GM12878 (cell line): ENCODE measurements around the gene SMU1. TPM values are rescaled to one million over a fixed set of nuclear protein-coding genes. Genes with fewer than 3 reads are reported as not detected.

Experiments
- BACH1 ChIP-seq: fragments of 450-650 bp; IDR thresholded peaks from 2 replicates; pipeline ENCODE4 v1.6.1; 2017; ENCODE audit warnings: mild to moderate bottlenecking, borderline replicate concordance
- BMI1 ChIP-seq: fragments of 450-650 bp; IDR thresholded peaks from 2 replicates; pipeline ENCODE4 v1.6.1; 2016; ENCODE audit warnings: mild to moderate bottlenecking, moderate library complexity, borderline replicate concordance
- DPF2 ChIP-seq: fragments of 450-650 bp; IDR thresholded peaks from 2 replicates; pipeline ENCODE4 v1.6.1; 2017; ENCODE audit warnings: mild to moderate bottlenecking
- EED ChIP-seq: sonication (generic); IDR thresholded peaks from 2 replicates; pipeline ENCODE4 v1.6.1; 2016; ENCODE audit warnings: antibody characterized with exemption, low read depth
- IRF5 ChIP-seq: fragments of 450-650 bp; IDR thresholded peaks from 2 replicates; pipeline ENCODE4 v1.6.1; 2017; ENCODE audit warnings: borderline replicate concordance
- KDM1A ChIP-seq: fragments of 200-600 bp; sonication (generic); IDR thresholded peaks from 2 replicates; pipeline ENCODE4 v1.6.1; 2016; ENCODE audit warnings: borderline replicate concordance
- LARP7 ChIP-seq: fragments of 450-650 bp; IDR thresholded peaks from 2 replicates; pipeline ENCODE4 v1.6.1; 2017; ENCODE audit warnings: mild to moderate bottlenecking
- MYB ChIP-seq: fragments of 150-350 bp; IDR thresholded peaks from 2 replicates; pipeline ENCODE4 v1.6.1; 2014; ENCODE audit warnings: mild to moderate bottlenecking, low read depth, low read length, borderline replicate concordance
- NRF1 ChIP-seq: conservative IDR thresholded peaks from 2 replicates; pipeline ENCODE4 v1.6.1; 2011; ENCODE audit warnings: mild to moderate bottlenecking, low read depth, low read length, improper control_type of control experiment
- RELA ChIP-seq: fragments of 450-650 bp; IDR thresholded peaks from 2 replicates; pipeline ENCODE4 v1.8.0; 2014; ENCODE audit warnings: borderline replicate concordance; ENCODE audit not compliant: partially characterized antibody
- RFX5 ChIP-seq: IDR thresholded peaks from 2 replicates; pipeline ENCODE4 v1.6.1; 2011; ENCODE audit warnings: low read depth, low read length, improper control_type of control experiment
- SUZ12 ChIP-seq: fragments of 200-600 bp; sonication (generic); IDR thresholded peaks from one replicate; pipeline ENCODE4 v1.6.1; 2018; ENCODE audit warnings: antibody characterized with exemption, mild to moderate bottlenecking; ENCODE audit not compliant: unreplicated experiment
- TCF3 ChIP-seq: IDR thresholded peaks from 2 replicates; pipeline ENCODE4 v1.6.1; 2012; ENCODE audit warnings: low read depth, mild to moderate bottlenecking, low read length, borderline replicate concordance; ENCODE audit not compliant: insufficient read depth
- ZNF217 ChIP-seq: fragments of 450-650 bp; IDR thresholded peaks from 2 replicates; pipeline ENCODE4 v1.6.1; 2017; ENCODE audit warnings: antibody characterized with exemption, mild to moderate bottlenecking
- ZNF622 ChIP-seq: fragments of 450-650 bp; IDR thresholded peaks from 2 replicates; pipeline ENCODE4 v1.6.1; 2017; ENCODE audit warnings: mild to moderate bottlenecking, inconsistent platforms
- ZZZ3 ChIP-seq: IDR thresholded peaks from 2 replicates; pipeline ENCODE4 v1.6.1; 2011; ENCODE audit warnings: low read depth; ENCODE audit not compliant: control insufficient read depth, insufficient read length
- polyA plus RNA-seq, 11 experiments: library from polyadenylated mRNA; depleted of rRNA in 4 of 11; unstranded in 6 of 11; stranded (reverse) in 5 of 11; fragments of >200 nt; fragmentation: Nextera tagmentation in 4 of 11; fragmentation: Illumina TruSeq in 1 of 11; extraction: Ambion mirVana in 4 of 11; extraction: Trizol in 1 of 11; gene quantifications; 1 replicate in 1 of 11; 2 replicates in 10 of 11; pipeline versions ENCODE4 v1.2.1 to v1.2.3, GENCODE V29; 2011 to 2016; ENCODE audit warnings: inconsistent platforms in 2 of 11, missing spikeins in 2 of 11, low read depth in 1 of 11
- total RNA-seq, 4 experiments: library from RNA; depleted of rRNA in 3 of 4; stranded (reverse); fragments of >200 nt in 3 of 4; fragmentation: Illumina TruSeq in 1 of 4; extraction: Trizol in 1 of 4; gene quantifications; 2 replicates each; pipeline versions ENCODE4 v1.2.1 to v1.2.3, GENCODE V29; 2013 to 2021
- TF ChIP-seq, protein P1 (sequence below): IDR thresholded peaks from 2 replicates; pipeline ENCODE4 v1.6.1; 2012; ENCODE audit warnings: low read depth, low read length, improper control_type of control experiment
- TF ChIP-seq, protein P2 (sequence below): IDR thresholded peaks from 2 replicates; pipeline ENCODE4 v1.6.1; 2011; ENCODE audit warnings: low read depth, mild to moderate bottlenecking, low read length, moderate library complexity, borderline replicate concordance; ENCODE audit errors: extremely low read depth
- TF ChIP-seq, protein P3 (sequence below): fragments of 450-650 bp; IDR thresholded peaks from 2 replicates; pipeline ENCODE4 v1.6.1; 2018; ENCODE audit warnings: mild to moderate bottlenecking, low read depth, moderate library complexity; ENCODE audit not compliant: partially characterized antibody
- TF ChIP-seq, protein P4 (sequence below), 3 experiments: IDR thresholded peaks in 2 of 3; conservative IDR thresholded peaks in 1 of 3; 2 replicates each; pipeline ENCODE4 v1.5.1; 2011; ENCODE audit warnings: low read depth in 3 of 3, low read length in 3 of 3, mild to moderate bottlenecking in 3 of 3, control low read depth in 2 of 3, moderate library complexity in 2 of 3, inconsistent platforms in 1 of 3, mixed read lengths in 1 of 3; ENCODE audit not compliant: control insufficient read depth in 2 of 3, insufficient read depth in 1 of 3; ENCODE audit errors: extremely low read depth in 1 of 3

SMU1 gene
- total and polyA plus RNA-seq, 10 of the 15 experiments (the other 5 are each of a cell fraction or from before 2014, with no cell fraction given) = 18.5 to 34.6 (median 20.9) TPM

DNA sequence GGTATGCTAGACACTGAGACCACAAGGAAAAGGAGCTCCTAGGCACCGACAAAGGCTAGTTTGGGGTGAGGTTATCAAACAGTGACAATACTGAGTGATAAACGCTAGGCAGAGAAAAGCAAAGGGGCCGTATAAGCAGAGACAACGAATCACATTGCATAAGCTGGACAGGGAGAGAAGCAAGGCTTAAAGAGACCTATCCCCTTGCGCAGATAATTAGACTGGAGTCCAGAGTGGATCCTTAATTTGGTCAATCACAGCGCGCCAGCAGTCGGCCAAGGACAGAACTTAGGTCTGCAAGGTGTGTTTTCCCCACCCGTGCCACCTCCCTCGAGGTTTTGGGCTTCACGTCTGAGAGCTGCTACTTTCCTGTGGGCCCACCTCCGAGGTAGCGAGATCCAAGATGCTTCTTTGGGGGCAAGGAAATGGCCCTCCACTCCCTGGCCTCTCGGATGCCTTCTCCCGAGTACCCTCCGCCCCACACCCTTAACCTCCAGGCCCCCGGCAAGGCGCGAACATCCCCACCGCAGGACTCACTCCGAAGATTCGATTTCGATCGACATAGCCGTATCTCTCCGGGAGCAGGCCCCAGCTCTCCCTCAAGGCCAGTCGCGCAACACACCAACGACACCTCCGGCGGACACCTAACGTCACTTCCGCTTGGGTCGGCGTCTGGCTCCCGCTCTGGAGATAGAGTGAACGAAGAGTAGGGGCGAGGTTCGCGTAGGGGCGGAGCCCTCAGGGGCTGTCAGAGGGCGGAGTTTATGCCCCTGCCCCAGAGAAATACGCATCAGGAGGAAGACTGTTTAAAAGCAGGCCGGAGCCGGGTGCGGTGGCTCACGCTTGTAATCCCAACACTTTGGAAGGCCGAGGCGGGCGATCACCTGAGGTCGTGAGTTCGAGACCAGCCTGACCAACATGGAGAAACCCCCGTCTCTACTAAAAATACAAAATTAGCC, at the start of gene SMU1 (continued):
- TF ChIP-seq, protein P1, sequence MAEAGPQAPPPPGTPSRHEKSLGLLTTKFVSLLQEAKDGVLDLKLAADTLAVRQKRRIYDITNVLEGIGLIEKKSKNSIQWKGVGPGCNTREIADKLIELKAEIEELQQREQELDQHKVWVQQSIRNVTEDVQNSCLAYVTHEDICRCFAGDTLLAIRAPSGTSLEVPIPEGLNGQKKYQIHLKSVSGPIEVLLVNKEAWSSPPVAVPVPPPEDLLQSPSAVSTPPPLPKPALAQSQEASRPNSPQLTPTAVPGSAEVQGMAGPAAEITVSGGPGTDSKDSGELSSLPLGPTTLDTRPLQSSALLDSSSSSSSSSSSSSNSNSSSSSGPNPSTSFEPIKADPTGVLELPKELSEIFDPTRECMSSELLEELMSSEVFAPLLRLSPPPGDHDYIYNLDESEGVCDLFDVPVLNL = no peak
- TF ChIP-seq LARP7 (0 out of 2 replicates have a peak, but pooled peaks have one; percentile 28), MYB (no peak), NRF1 (no peak), RFX5 (0 out of 2 replicates have a peak, but pooled peaks have one; percentile 12), BACH1 (no peak), EED (peak; percentile 33; the same call in 1 of the 2 replicates), IRF5 (no peak), SUZ12 (no peak), BMI1 (no peak), DPF2 (0 out of 2 replicates have a peak, but pooled peaks have one; percentile 20), ZNF622 (no peak), TCF3 (no peak), RELA (no peak), ZZZ3 (no peak), KDM1A (no peak), ZNF217 (peak; percentile 85)
- TF ChIP-seq, protein P2, sequence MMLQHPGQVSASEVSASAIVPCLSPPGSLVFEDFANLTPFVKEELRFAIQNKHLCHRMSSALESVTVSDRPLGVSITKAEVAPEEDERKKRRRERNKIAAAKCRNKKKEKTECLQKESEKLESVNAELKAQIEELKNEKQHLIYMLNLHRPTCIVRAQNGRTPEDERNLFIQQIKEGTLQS = peak; percentile 62; the same call in 1 of the 2 replicates
- TF ChIP-seq, protein P3, sequence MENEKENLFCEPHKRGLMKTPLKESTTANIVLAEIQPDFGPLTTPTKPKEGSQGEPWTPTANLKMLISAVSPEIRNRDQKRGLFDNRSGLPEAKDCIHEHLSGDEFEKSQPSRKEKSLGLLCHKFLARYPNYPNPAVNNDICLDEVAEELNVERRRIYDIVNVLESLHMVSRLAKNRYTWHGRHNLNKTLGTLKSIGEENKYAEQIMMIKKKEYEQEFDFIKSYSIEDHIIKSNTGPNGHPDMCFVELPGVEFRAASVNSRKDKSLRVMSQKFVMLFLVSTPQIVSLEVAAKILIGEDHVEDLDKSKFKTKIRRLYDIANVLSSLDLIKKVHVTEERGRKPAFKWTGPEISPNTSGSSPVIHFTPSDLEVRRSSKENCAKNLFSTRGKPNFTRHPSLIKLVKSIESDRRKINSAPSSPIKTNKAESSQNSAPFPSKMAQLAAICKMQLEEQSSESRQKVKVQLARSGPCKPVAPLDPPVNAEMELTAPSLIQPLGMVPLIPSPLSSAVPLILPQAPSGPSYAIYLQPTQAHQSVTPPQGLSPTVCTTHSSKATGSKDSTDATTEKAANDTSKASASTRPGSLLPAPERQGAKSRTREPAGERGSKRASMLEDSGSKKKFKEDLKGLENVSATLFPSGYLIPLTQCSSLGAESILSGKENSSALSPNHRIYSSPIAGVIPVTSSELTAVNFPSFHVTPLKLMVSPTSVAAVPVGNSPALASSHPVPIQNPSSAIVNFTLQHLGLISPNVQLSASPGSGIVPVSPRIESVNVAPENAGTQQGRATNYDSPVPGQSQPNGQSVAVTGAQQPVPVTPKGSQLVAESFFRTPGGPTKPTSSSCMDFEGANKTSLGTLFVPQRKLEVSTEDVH = peak; percentile 49
- TF ChIP-seq, protein P4, sequence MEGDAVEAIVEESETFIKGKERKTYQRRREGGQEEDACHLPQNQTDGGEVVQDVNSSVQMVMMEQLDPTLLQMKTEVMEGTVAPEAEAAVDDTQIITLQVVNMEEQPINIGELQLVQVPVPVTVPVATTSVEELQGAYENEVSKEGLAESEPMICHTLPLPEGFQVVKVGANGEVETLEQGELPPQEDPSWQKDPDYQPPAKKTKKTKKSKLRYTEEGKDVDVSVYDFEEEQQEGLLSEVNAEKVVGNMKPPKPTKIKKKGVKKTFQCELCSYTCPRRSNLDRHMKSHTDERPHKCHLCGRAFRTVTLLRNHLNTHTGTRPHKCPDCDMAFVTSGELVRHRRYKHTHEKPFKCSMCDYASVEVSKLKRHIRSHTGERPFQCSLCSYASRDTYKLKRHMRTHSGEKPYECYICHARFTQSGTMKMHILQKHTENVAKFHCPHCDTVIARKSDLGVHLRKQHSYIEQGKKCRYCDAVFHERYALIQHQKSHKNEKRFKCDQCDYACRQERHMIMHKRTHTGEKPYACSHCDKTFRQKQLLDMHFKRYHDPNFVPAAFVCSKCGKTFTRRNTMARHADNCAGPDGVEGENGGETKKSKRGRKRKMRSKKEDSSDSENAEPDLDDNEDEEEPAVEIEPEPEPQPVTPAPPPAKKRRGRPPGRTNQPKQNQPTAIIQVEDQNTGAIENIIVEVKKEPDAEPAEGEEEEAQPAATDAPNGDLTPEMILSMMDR (IDR thresholded peaks at IDR 0.05 in 2 of 3, conservative IDR thresholded peaks at IDR 0.05 in 1 of 3; ENCODE audit: control insufficient read depth in 2 of 3, extremely low read depth in 1 of 3, insufficient read depth in 1 of 3, low read depth in 3 of 3, low read length in 3 of 3) = no peak
